ENCODE results near the gene USP4. TPM values are rescaled to one million over a fixed set of nuclear protein-coding genes. Genes with fewer than 3 reads are reported as not detected.

The USP4 gene
- polyA plus RNA-seq, 3 donors: 58.0 to 78.6 (median 65.9) TPM

DNA sequence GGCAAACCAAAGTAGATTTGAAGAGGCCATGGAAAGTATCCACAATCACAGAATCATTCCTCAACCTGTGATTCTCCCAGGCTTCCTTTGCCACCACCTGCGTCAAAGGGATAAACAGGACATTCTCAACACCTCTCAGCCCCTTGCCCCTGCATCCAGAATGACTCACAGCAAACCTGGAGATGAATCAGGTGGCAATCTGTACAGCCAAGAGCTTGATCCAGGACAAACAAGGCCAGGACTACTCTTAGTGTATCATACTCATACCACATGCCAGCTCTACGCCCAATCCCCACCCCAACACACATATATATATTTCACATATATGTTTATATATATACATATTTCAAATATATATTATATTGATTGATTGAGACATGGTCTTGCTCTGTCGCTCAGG, 39.3 kb downstream of the USP4 start:
- no peak for DNase-seq

DNA sequence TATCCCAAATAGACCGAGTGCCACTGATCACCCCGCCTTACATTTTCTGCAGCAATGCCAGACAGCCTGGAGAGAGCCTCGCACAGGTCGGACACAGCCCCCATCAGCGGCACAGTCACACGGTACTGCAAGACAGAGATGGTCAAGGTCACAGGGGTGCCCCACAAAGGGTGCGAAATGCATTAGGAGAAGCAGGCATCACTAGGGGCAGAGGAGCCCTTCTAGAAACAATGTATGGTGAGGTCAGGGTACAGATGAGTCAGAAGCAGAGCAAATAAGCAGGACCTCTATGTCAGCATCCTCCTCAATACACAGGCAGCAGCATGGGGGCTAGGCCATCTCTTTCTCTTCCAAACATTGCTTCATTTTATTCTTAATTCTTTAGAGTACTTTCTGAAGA, 41.3 kb downstream of the USP4 start:
- DNase-seq: no peak

DNA sequence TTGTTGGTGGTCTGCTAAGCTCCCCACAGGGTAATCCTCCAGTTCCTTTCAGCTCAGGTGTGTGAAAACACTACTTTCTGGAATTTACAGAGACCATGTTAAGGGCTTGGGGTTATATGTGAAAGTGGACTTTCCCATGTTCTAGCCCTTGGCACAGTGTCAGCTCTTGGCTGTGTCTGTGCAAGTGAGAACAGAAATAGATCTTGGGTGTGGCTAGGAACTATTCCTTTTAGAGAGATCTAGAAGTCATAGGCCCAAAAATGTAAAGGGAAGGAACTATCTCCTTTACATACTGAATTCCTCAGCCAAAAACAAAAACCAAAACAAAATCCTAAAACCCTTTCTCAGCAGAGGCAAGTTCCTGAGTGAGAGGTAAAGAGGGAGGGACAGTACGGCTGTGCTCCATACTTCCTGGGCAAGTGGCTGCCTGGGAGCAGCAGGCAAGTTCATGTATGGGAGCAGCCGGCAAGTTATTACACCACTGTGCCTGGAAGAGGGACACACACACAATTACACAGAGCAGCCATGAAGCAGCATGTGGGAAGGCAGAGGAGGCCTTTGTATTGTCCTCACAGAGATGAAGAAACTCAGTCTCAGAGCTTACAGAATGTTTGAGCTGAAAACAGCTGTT, 43.0 kb downstream of the USP4 start:
- no peak for DNase-seq

DNA sequence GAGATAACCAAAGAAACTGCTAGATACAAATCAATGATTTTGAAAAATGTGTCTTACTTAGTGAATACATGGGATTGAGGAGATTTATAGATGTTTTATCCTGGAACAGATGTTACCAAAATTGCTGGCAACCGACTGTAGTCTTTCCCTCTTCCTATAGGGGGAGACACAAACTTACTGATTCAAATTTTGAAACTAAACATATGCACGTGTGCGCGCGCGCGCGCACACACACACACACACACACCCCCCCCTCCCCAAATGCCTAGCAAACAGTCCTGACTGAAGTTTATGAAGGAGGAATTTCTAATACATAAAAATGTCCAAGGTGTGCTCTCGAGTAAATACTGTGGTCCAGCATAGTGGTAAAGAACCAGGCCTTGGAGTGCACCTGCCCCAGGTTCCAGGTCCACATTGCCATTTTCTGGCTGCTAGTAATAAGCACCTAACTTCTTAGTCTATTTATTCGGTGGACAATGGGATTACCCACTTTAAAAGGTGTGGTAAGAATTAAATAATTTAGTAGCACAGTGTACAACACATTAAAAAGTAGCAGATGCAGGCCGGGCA, 44.3 kb downstream of the USP4 start:
- DNase-seq: no peak

DNA sequence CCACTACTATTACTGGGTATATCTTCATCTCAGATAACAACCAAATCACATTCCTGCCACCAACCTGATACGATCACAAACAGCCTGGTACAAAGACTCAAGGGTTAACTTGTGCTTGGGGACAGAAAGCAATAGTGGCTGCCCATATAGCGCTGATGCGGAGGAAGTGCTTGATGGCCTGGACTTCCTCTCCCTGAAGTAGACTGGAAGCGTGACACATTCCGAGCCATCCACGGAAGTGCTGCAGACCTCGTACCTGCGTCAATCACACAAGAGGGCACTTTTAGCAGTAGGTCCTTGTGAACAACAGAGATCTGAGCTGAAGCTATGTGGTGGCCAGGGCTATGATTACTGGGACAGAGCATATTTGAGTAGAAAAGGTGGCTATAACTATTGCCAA, 45.5 kb downstream of the USP4 start:
- no peak for DNase-seq

DNA sequence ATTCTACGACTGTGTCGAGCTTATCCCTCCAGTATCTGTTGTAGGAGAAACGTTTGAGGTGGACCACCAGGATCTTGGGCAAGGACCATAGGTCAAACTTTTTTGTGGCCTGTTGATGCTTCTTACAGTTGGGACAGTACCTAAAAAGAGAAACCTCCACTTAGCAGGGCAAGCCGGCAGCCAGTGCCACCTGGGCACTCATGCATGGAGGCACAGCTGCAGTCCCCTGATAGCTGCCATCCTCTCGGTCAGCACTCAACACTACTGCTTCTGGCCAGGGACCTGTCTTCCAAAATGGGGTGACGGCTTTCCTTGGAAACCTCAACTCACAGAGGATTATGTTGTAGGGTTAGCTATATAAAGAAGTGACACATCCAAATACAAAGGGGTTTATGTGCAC, 55.9 kb downstream of the USP4 start:
- no peak for DNase-seq

DNA sequence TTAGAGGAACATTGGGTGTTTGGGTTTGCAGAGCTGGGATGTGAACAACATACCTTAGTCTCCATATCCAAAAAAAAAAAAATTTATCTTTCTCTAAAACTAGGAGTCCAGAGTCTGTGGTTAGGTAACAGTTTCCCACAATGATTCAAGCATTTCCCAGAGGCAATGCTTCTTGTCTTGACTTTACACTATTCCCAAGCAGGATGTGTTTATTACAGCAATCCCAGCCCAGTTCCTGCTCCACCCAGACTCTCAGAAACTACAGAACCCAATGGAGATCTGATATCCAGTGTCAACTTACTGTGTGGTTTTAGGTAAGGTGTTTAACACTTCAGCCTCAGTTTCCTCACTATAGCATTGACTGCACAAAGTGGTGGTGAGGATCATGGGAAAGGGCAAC, 60.5 kb downstream of the USP4 start:
- DNase-seq: no peak

DNA sequence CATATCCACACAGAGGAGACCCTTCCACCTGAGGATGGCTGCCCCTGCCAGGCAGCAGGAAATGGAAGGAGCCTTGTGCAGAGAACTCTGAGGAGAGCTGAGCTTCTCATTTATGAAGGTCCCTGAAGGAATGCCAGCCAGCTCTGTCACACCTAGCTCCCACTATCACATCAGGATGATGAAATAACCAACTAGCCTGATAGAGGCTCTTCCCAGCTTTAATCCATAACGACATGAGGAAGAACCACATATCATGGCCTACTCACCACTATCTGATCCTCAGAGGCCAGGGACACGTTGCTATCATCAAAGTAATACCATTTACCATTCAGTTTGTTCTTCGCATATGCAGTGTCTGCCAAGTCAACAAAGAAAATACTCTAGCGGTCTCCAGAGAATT, 61.3 kb downstream of the USP4 start:
- no peak for DNase-seq

DNA sequence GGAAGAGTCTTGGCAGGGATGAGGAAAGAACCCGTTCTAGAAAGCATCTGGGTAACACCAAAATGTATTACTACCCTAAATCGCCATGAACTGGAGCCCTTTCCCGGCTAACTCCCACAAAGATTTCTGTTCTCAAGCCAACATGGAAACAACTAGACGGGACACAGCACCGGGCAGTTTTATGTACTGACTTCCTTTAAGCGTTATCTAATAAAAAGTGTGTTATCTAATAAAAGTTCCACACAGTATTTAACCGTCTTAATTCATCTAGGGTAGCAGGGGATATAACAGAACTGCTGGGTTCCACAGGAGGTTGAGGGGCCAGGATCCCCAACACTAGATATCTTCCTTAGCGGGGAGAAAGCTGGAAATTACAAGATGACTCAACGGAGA, 62.5 kb downstream of the USP4 start:
- DNase-seq: no peak

DNA sequence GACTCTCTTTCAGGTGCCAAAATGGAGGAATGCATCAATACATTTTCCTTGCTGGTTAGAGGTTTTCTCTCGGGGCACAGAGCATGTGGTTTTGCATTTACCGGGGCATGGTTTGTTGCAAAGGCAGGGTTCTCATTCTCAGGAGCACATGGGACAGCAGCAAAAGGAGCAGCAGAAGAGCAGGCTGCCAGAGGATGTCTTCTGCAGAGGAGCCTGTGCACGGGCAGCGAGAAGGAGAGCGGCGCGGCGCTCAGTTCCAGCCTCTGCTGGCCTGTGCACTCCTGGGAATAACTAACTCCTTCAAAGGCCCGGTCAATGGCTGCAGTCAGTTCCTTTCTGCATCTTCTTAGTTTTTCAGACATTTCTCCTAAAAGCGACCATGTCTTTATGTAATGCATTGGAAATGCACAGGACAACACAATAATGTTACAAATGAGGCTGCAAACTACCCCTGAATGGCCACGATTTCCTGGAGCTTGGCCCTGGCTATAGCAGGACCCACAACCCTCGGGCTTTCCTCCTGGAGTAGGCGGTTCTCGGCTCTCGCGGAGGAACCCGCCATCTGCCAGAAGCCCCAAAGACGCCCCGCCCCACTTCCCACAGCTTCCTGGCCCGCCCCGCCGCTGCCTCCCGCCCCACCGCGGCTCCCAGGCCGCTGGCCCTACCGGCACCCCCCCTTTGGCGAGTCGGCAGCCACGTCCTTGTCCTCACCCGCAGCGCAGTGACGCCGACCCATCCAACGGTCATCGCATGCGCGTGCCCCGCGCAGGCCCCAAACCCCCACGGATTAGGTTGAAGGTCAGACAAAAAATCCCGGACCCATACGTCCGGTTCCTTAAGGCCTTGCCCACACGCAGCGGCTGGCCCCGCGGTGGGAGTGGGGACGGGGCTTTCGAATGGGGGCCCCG, 63.1 kb downstream of the USP4 start, which contains the start of gene C3orf62:
Gene C3orf62, minus strand, starts transcription at position 758 of the 908 bp plus-strand sequence. Its CDS starts 360 bp downstream, at position 398.
- DNase-seq: peak; percentile 84

DNA sequence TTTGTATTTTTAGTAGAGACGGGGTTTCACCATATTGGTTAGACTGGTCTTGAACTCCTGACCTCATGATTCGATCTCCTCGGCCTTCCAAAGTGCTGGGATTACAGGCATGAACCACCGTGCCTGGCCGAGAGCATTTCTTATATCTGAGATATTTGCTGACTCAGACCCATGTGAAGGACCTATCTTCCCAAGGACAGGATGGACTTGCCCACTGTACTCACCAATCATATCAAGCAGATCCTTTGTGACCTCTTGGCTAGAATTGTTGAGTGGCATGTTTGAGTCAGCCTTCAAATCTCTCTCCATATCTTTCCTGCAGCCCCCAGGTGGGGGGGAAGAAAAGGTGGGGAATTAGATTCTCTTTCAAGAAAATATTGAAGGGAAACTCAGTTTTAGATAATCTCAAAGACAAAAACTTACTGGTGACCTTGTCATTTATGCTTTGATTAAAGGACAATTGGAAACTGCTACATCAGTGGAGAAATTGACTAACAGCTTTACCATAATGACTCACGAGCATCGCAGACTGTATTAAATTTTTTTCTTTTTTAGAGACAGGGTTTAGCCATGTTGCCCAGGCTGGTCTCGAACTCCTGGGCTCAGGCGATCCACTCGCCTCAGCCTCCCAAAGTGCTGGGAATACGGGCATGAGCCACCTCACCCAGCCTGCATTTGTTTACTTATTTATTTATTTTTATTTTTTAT, 65.9 kb downstream of the USP4 start:
- no peak for DNase-seq

DNA sequence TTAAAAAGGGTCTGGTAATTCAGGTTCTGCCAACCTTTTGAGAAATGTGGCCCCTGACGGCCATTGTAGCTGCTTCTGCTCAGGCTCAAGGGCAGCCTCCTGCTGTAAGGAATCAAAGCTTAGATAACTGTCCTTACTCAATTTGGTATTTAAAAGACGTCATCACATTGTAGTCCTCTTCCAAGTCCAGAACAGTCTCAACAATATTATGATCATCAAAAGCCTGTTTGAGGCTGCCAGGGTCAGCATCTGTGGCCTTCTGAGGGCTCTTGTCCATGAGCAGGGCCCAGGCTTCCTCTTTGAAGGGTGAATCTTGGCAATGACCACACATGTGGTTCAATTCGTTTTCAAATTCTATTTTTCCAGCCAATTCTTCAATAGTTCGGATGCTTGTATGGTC, 68.8 kb downstream of the USP4 start:
- no peak for DNase-seq

DNA sequence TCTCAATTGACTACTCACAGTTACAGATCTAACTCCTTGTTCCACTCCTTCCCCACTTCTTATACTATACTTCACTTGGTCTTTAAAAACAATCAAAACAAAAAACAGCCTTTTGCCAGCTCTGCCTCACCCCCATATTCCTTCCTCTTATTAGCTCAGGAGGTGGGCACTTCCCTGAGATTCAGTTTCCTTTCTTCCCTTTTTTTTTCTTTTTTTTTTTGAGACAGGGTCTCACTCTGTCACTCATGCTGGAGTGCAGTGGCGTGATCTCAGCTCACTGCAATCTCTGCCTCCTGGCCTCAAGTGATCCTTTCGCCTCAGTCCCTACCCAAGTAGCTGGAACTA, 69.7 kb downstream of the USP4 start:
- DNase-seq: no peak

DNA sequence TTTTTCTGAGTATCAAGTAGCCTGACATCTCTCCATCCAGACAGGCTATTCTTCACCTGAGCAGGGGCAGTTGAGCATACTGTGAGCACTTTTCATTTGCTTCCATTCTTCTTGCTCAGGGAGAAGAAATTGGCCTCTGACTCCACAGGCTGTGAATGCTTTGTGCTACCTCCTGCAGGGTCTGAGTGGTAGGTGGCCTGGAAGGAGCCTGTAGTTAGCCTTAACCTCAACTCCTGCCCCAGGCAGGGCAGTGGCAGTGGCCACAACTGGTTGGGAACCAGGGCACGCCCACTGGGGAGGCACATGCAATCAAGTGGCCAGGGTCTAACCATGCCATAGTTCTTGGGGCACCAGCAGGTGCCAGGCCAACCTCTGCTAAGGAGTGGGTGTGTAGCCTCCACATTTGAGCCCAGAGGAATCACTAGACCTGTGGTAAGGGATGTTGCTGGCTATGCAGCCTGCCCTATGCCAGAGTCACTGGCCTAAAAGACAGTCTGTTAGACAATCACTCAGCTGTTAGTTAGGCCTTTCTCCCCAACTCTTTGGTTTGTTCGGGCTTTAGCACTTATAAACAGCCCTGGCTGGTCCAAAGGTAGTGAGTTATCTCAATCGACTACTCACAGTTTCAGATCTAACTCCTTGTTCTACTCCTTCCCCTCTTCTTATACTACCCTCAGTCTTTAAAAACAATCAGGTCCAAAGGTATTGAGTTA, 70.3 kb downstream of the USP4 start:
- DNase-seq: no peak

DNA sequence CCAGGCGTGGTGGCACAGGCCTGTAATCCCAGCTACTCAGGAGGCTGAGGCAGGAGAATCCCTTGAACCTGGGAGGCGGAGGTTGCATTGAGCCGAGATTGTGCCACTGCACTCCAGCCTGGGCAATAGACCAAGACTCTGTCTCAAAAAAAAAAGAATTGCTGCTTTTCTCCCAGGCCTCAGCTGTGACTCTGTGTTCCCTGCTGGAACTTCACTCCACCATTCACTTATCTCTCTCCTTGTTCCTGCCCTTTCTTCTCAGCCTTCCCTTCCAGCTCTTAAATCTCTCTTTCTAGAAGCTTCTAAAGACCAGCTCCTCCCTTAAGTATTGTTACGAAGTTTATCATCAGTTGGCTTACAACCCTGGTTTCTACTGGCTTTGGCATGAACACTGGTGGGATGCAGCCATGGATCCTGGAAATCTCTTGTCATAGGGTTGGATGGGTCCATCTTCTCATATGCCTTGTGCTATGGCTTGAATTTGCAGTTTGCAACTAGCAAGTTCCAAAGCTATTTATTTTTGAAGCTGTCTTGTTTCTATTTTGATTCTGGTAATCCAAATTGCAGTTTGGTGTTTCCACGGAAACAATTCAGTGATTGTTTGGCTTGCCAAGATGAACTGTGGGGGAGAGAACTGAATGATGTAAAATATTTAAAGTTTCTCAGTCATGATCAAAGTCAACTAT, 73.3 kb downstream of the USP4 start:
- DNase-seq: no peak

DNA sequence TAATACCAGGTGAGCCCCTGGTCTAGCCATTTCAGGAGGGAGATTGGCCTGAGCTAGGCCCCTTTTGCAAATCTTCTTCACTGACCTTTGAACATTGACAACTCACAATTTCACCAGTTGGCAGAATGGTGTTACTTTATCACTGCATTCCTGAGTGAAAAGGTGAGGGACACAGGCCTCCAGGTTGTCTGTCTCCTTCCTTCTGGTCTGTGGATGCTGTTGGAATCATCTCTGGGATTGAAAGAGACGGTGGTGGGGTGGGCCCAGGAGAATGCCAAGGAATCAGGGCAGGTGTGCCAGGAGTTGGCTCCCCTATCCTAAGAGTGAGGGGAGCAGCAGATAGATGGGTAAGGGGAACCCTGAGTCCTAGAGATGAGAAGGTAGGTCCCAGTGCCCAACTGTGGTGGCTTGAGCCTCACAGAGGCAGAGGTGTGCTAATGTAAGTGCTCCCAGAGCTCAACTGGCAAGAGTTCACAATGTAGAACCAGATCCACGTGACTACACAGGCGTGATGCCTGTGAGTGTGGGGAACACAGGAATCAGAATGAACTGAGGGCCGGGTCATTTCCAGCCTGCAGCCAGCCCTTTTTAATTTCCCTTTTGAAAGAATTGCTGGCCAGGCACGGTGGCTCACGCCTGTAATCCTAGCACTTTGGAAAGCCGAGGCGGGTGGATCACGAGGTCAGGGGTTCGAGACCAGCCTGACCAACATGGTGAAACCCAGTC, 74.0 kb downstream of the USP4 start:
- no peak for DNase-seq

DNA sequence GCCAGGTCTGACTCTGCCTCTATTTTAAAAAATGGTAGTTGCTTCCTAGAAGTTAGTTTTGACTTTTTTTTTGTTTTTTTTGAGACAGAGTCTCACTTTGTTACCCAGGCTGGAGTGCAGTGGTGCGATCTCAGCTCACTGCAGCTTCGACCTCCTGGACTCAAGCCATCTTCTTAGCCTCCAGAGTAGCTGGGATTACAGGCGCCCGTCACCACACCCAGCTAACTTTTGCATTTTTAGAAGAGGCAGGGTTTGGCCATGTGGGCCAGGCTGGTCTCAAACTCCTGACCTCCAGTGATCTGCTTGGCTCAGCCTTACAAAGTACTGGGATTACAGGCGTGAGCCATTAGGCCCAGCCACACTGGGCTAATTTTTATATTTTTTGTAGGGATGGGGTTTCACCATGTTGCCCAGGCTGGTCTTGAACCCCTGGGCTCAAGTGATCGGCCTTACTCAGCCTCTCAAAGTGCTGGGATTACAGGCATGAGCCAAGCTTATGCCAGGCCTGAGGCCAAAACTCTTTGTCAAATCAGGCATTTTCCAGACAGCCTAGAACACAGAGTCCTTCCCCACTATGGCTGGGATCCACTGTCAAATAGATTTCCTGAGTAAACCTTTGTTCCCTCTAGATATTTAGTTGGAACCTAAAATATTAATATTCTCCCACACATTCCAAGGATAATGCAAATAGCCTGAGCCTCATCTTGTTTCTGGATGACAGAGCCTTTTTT, 76.5 kb downstream of the USP4 start:
- no peak for DNase-seq

DNA sequence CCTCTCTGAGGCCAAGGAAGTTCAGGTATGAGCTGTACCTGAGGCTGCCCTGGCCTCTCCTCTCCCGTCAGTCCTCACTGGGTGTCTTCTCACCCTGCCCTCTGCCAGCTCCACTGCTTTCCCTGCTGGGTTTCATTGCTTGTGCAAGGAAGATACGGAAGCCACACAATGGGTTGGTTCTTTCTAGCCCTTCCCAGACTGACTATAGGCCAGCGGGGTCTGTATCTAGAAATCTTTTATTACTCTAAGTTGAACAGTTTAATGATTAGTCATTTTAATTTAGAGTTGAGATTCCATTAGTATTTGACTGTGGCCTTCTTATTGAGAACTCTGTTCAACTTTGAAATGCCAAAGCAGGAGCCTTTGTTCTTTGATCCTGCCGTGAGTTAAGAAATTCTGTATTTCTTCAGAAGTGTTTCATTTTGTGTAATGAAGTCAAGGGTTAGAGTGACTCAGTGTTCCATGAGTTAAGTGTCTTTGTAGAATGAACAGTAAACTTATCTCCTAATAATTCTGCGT, 79.0 kb downstream of the USP4 start:
- DNase-seq: no peak

DNA sequence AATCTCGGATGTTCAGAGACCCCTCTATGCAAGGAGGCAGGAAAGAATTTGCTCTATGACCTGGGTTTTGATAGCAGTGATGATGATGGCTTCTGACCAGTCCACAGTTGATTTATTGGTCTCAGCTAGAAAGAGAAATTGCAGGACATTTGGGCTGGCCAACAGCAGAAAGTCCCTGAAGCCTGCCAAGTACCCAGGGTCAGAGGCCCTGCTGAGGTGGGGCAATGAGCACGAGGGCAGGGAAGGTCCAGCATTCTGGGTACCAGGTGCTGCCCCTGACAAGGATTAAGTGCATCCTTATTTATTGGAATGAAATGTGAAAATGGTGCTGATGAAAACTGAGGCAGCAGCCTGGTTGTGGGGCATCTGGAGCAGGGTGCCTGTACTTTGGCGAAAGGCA, 82.7 kb downstream of the USP4 start:
- no peak for DNase-seq

Measured in renal pelvis (tissue), 4 donors.